ENCODE measurements around the gene IMMP2L.

IMMP2L gene

DNA sequence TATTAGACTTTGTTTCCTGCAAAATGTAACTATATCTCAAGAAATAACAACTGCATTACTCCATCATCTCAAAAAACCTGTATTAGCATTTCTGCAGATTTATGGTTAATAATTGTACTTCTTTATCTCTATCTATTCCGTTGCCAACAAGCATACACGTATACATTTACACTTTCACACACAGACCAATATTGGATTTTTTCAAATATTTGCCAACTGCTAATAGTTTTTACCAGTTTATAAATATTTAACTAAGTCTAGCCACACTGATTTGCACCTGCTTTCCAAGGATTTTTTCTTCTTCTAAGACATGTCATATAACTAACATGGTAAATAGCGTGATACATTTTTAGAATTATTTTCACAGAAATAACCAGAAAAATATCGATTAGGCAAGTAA lies 459.2 kb downstream of the IMMP2L start:
- TF ChIP-seq CTCF (IDR thresholded peaks at IDR 0.05; ENCODE audit: borderline replicate concordance, insufficient read depth, low read depth, low read length) = no peak

DNA sequence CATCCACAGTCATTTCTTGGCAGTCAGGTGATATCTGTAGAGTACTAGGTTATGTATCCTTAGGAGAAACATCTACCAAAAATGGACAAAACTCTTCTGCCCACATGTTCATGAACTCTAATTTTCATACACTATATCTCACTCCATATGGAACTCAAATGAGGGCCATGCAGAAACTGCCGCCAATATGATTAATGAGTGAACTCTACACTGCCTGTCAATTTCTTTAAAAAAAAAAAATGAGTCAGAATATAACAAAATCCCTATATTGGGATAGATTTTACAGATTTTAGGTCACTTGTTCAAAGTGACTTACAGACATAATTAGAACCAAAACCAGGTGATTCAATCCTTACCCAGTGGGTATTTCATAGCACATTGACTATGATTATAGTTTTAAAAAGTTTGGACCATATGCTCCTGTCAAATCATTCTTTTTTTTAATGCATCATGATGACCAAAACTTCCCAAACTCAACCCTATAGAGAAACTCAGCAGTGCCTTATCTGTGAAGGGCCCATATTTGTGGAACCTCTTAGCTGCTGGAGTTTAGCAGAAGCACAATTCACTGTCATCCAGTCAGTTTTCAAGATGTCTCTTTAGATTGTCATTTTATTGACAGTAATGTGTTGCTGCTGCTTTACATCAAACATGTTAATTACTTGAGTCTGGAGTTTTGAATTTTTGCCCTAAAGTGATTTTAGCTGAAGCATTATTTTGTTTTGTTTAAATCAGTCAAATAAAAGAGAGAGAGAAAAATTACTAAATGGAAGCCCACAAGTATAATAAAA lies 460.2 kb downstream of the IMMP2L start:
- no peak for TF ChIP-seq CTCF (IDR thresholded peaks at IDR 0.05; ENCODE audit: borderline replicate concordance, insufficient read depth, low read depth, low read length)

More for the DNA sequence above, 459.2 kb downstream of the IMMP2L start:
- H3K4me3 ChIP-seq (ENCODE audit: low read depth, low read length) = no peak overlapping the region

GRCh38 chr7:111098926-111099250 lies 463.4 kb downstream of the IMMP2L start:
- H3K4me3 ChIP-seq (ENCODE audit: low read depth, low read length) = no peak overlapping the region
- TF ChIP-seq CTCF (IDR thresholded peaks at IDR 0.05; ENCODE audit: borderline replicate concordance, insufficient read depth, low read depth, low read length) = no peak

More for the DNA sequence above, 460.2 kb downstream of the IMMP2L start:
- H3K4me3 ChIP-seq (ENCODE audit: low read depth, low read length) = no peak overlapping the region

DNA sequence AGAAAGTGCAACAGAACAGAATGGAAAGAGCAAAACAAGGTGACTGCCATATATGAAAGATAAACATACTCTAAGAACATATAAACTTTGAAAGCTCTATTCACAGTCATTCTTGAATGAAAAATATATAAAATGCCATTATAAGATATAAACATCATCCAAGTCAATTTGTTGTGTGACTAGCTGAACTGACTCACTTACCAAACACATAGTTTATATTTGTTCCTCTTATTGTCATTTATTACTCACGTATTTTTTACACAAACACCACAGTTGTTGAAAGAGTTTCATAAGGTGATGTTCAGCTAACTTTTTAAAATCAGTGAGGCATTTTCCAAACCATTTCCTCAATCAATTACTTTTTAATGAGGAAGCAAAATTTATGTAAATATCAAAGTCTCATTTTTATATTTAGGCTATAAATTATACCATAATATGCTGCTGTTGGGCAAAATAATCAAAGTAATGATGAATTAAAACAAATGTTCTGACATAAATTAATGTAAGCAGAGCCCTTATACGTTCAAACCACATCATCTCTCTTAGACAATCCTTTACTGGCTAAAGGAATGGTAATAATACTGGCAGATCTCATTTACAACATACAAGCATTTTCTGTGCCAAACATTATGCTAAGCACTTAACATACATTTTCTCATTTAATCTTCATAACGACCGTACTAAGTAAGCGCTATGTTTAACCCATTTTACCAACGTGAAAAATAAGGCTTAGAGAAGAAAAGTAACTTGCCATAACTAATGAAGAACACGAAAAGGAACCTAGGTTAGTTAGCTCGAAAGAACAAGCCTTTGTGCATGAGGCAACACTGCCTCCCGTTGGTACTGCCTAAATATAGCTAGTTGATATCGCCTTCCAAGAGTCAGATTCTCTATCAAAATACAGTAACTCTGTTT lies 464.0 kb downstream of the IMMP2L start:
- TF ChIP-seq CTCF (IDR thresholded peaks at IDR 0.05; ENCODE audit: borderline replicate concordance, insufficient read depth, low read depth, low read length) = peak; percentile 56
- H3K4me3 ChIP-seq (ENCODE audit: low read depth, low read length) = no peak overlapping the region

DNA sequence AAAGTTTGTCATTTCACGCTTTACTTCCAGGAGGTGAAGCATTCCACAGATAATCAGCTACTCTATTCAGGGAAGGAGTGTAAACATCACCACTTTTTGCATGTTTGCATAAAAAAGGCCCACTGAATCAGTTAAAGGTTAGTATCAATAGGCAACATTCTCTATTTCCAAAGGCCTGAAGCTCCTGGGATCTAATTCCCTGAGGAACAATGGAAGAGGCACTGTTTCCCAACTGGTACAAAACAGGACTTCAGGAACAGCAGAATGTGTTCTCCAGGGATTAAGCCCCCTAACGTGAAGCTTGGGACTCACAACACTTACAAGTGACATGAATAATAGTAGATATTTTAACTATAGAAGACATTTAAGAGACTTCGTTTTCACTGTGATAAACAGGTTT lies 465.3 kb downstream of the IMMP2L start:
- no peak for TF ChIP-seq CTCF (IDR thresholded peaks at IDR 0.05; ENCODE audit: borderline replicate concordance, insufficient read depth, low read depth, low read length)
- H3K4me3 ChIP-seq (ENCODE audit: low read depth, low read length) = no peak overlapping the region

- TF ChIP-seq CTCF (IDR thresholded peaks at IDR 0.05; ENCODE audit: borderline replicate concordance, insufficient read depth, low read depth, low read length) = no peak
- no peak overlapping the region for H3K4me3 ChIP-seq (ENCODE audit: low read depth, low read length)
These were observed 467.9 kb downstream of the IMMP2L start for GRCh38 chr7:111094419-111094818.

All from GM12875 (cell line).